Measurements from ENCODE around the gene ZNF646.
"Not testable (repeated sequence)": the region's sequence is repeated elsewhere in the genome, so short reads cannot be mapped to it uniquely, and the experiment has no call there.

ZNF646 gene

GRCh38 chr16:31084584-31085302, 10.5 kb downstream of the ZNF646 start:
- no peak for DNase-seq

- no peak for DNase-seq
These were observed 11.2 kb downstream of the ZNF646 start for GRCh38 chr16:31085411-31085810.

GRCh38 chr16:31085873-31086628, 11.8 kb downstream of the ZNF646 start:
- no peak for DNase-seq

- DNase-seq = no peak
These were observed 12.3 kb downstream of the ZNF646 start for GRCh38 chr16:31086629-31086906.

- no peak for DNase-seq
These were observed 13.3 kb downstream of the ZNF646 start for GRCh38 chr16:31087481-31087880.

GRCh38 chr16:31087971-31088370, 13.7 kb downstream of the ZNF646 start:
- DNase-seq = no peak

GRCh38 chr16:31088459-31089183, 14.4 kb downstream of the ZNF646 start, which contains the start of gene PRSS53:
PRSS53 (minus strand) TSS chr16:31088943; CDS start chr16:31088809, 134 bp downstream.
- no peak for DNase-seq

GRCh38 chr16:31089199-31089598, 15.0 kb downstream of the ZNF646 start:
- DNase-seq = no peak

- no peak for DNase-seq
These were observed 16.3 kb downstream of the ZNF646 start for GRCh38 chr16:31090540-31090939.

GRCh38 chr16:31092330-31092729, 18.1 kb downstream of the ZNF646 start:
- no peak for DNase-seq

- no peak for DNase-seq
These were observed 19.0 kb downstream of the ZNF646 start for GRCh38 chr16:31093132-31093703.

- DNase-seq = no peak
These were observed 19.8 kb downstream of the ZNF646 start for GRCh38 chr16:31094088-31094423.

GRCh38 chr16:31094424-31095120, 20.4 kb downstream of the ZNF646 start, which contains the start of gene VKORC1:
VKORC1 (minus strand) TSS chr16:31094797; CDS start chr16:31094729, 68 bp downstream.
- peak; percentile 88 to 89 for DNase-seq

GRCh38 chr16:31099860-31100638, 25.8 kb downstream of the ZNF646 start:
- no peak for DNase-seq

GRCh38 chr16:31100876-31101641, 26.8 kb downstream of the ZNF646 start:
- DNase-seq = not testable (repeated sequence)

- peak; percentile 84 to 85 for DNase-seq
These were observed 31.5 kb downstream of the ZNF646 start for GRCh38 chr16:31105677-31106213.

- no peak for DNase-seq
These were observed 32.6 kb downstream of the ZNF646 start for GRCh38 chr16:31106509-31107464.

GRCh38 chr16:31107465-31107867, 33.2 kb downstream of the ZNF646 start:
- DNase-seq = no peak

- peak; percentile 63 to 64 for DNase-seq
These were observed 34.0 kb downstream of the ZNF646 start, which contains the start of gene BCKDK for GRCh38 chr16:31108035-31108793. BCKDK (plus strand) TSS chr16:31108386; CDS start chr16:31109224, 838 bp downstream.
